Spleen (tissue), 7 donors: Measurements from ENCODE around the gene MEI4.

ENCODE experiments used
- CTCF ChIP-seq, 11 experiments: fragments of 200-600 bp in 7 of 11; fragments of 450-650 bp in 4 of 11; sonication (generic) in 4 of 11; IDR thresholded peaks in 8 of 11; conservative IDR thresholded peaks in 3 of 11; 1 replicate in 7 of 11; 2 replicates in 4 of 11; pipeline versions ENCODE4 v1.4.0 to v1.8.0; 2016 to 2021; ENCODE audit warnings: antibody characterized with exemption in 11 of 11, inconsistent platforms in 4 of 11, mild to moderate bottlenecking in 1 of 11
- POLR2A ChIP-seq, 3 donors: fragments of 450-650 bp; IDR thresholded peaks; one replicate each; pipeline ENCODE4 v1.5.1; 2017; ENCODE audit warnings: antibody characterized with exemption in 3 of 3, mild to moderate bottlenecking in 1 of 3
- donor health status: DM: no; HTN: no; CAD: no; lungs with moderate emphysema.
- donor health status: DM: no; HTN: no; CAD: no.
- donor health status: DM: no; HTN: no; CAD: no.

DNA sequence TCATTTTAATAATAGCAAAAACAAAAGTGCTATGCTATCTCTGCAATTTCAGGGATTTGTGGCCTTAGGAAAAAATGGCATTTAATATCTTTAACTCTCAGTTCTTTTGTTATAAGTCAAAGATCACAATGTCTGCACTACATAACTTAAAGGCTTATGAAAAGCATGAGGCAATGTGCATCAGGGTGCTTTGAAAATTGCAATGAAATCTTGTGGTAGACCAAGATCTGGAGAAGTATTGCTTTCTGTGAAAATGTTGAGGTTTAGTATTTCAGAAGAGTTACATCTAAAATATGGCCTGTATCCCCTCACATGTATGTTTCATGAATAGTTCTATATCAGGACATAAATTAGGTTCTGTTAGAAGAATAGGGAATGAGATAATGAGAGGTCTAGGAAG lies 200.6 kb downstream of the MEI4 start:
- TF ChIP-seq POLR2A (IDR thresholded peaks at IDR 0.05) (no peak), CTCF (IDR thresholded peaks at IDR 0.05 in 8 of 11, conservative IDR thresholded peaks at IDR 0.05 in 3 of 11) (no peak)
